T-cell (primary cell): ENCODE results near the gene INPP5E. TPM values are rescaled to one million over a fixed set of nuclear protein-coding genes. Genes with fewer than 3 reads are reported as not detected.
A peak's percentile ranks its signal among the peaks of the same experiment; 100 is the strongest.

ENCODE experiments used
- ATAC-seq, 4 experiments: fragments of 200-7000 bp in 3 of 4; fragments of 150-1000 bp in 1 of 4; cut with Tn5 transposase; replicated peaks in 1 of 4; 1 replicate in 3 of 4; 2 replicates in 1 of 4; pipeline ENCODE4 v1.10.0; 2021; ENCODE audit warnings: moderate library complexity in 3 of 4, mild to moderate bottlenecking in 2 of 4, moderate number of reproducible peaks in 1 of 4
- CTCF ChIA-PET, 2 donors: fragments of 300-600 bp; sonication (Branson Sonifier 250); formaldehyde crosslinking; loops; one replicate each; lab custom pipeline; 2022; ENCODE audit warnings: antibody characterized with exemption in 2 of 2; lab: Charles Lee
- POLR2A ChIA-PET, 2 donors: fragments of 300-600 bp; sonication (Branson Sonifier 250); formaldehyde crosslinking; loops; one replicate each; lab custom pipeline; 2022; ENCODE audit warnings: antibody characterized with exemption in 2 of 2; lab: Charles Lee
- DNase-seq, 35 experiments: peaks; one replicate each; pipeline versions ENCODE4 v3.0.0 to v3.0.0-alpha.2; 2013 to 2023
- H3K27ac ChIP-seq: one replicate; pipeline ENCODE4 v1.5.1; 2013; ENCODE audit warnings: low read length
- H3K27me3 ChIP-seq, 2 experiments: replicated peaks in 1 of 2; 1 replicate in 1 of 2; 2 replicates in 1 of 2; pipeline versions ENCODE4 v1.6.1 to v1.7.0; 2013; ENCODE audit warnings: low read length in 1 of 2, mixed read lengths in 1 of 2; ENCODE audit not compliant: control insufficient read depth in 2 of 2, insufficient read depth in 2 of 2; ENCODE audit errors: extremely low read depth in 1 of 2
- H3K36me3 ChIP-seq, 2 donors: 1 replicate in 1 of 2; 2 replicates in 1 of 2; pipeline versions ENCODE4 v1.6.1 to v1.7.0; 2013; ENCODE audit warnings: low read length in 1 of 2; ENCODE audit not compliant: control insufficient read depth in 2 of 2, insufficient read depth in 1 of 2; ENCODE audit errors: extremely low read depth in 1 of 2
- H3K4me1 ChIP-seq, 2 experiments: 1 replicate in 1 of 2; 2 replicates in 1 of 2; pipeline versions ENCODE4 v1.6.1 to v1.7.0; 2013; ENCODE audit warnings: low read length in 2 of 2, mixed read lengths in 1 of 2; ENCODE audit not compliant: insufficient read depth in 2 of 2, control insufficient read depth in 1 of 2; ENCODE audit errors: extremely low read depth in 1 of 2
- H3K4me3 ChIP-seq, 2 donors: 1 replicate in 1 of 2; 2 replicates in 1 of 2; pipeline versions ENCODE4 v1.5.1 to v1.7.0; 2013; ENCODE audit warnings: mild to moderate bottlenecking in 2 of 2, low read length in 1 of 2, moderate library complexity in 1 of 2; ENCODE audit not compliant: control insufficient read depth in 1 of 2; ENCODE audit errors: extremely low read depth in 1 of 2
- H3K9me3 ChIP-seq: 2 replicates; pipeline ENCODE4 v1.7.0; 2013
- H3K27ac Mint-ChIP-seq, 2 donors: one replicate each; pipeline ENCODE4 v1.8.0; 2020 to 2021; ENCODE audit warnings: mild to moderate bottlenecking in 2 of 2, mixed read lengths in 2 of 2
- H3K27me3 Mint-ChIP-seq, 2 donors: one replicate each; pipeline ENCODE4 v1.8.0; 2021 to 2022; ENCODE audit warnings: mixed read lengths in 2 of 2
- H3K36me3 Mint-ChIP-seq: one replicate; pipeline ENCODE4 v1.8.0; 2021; ENCODE audit warnings: mixed read lengths
- H3K4me1 Mint-ChIP-seq, 3 donors: one replicate each; pipeline ENCODE4 v1.8.0; 2020 to 2022; ENCODE audit warnings: mixed read lengths in 3 of 3, mild to moderate bottlenecking in 1 of 3
- H3K4me3 Mint-ChIP-seq, 3 donors: one replicate each; pipeline ENCODE4 v1.8.0; 2020 to 2022; ENCODE audit warnings: mild to moderate bottlenecking in 3 of 3, mixed read lengths in 3 of 3, moderate library complexity in 3 of 3
- H3K9me3 Mint-ChIP-seq, 3 donors: one replicate each; pipeline ENCODE4 v1.8.0; 2020 to 2022; ENCODE audit warnings: mixed read lengths in 3 of 3
- WGBS: methylation state at CpG from one replicate; pipeline ENCODE4 v1.1.5; 2013; ENCODE audit warnings: missing lambda C conversion rate; ENCODE audit not compliant: insufficient coverage; 5-methylcytosine and 5-hydroxymethylcytosine counted together
- total RNA-seq, 35 experiments: library from RNA in 6 of 35; stranded (reverse) in 6 of 35; fragments of 120-200 nt in 1 of 35; gene quantifications; one replicate each; pipeline versions ENCODE4 v1.2.1 to v1.2.4 and lab custom pipeline; 2013 to 2026

INPP5E gene
- total RNA-seq, 5 donors from 2014 or later (not counting 1 experiment from before 2014, with no cell fraction given), result 16.5 to 35.5 (median 31.8) TPM

DNA sequence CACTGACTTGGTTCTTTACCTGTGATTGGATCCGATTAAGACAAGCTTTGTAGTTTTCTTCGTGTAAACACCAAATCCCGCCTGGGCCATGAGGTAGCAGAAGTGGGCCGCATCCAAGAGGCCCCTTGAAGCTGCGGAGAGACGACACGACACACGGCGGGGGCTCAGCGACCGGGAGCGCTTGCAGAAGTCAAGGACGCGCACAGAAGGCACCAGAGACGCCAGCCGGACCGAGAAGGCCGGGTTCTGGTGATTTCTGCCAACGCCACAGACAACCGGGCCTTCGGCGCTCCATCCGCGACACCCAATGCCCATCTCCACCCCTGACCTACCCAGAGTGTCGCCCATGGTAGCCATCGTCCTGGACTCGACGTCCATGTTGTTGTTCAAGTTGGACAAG, 19.8 kb upstream of the INPP5E start:
- Mint-ChIP-seq H3K27me3 (no peaks in the 10 kb centered on the region), H3K36me3 (peaks cover 38% of the 10 kb centered on the region), H3K4me3 (no peak overlapping the region), H3K27ac (no peak overlapping the region), H3K4me1 (no peaks in the 10 kb centered on the region), H3K9me3 (no peaks in the 10 kb centered on the region)
- H3K4me3 ChIP-seq, result no peak overlapping the region
- no peak overlapping the region for H3K27ac ChIP-seq
- CTCF ChIA-PET, result no interaction called here
- WGBS, result 97% methylated on average over 26 of the region's 28 CpGs
- DNase-seq (no peak), ATAC-seq (no peak)
- peaks cover 28 to 93% of the 10 kb centered on the region in 2 donors for H3K36me3 ChIP-seq
- POLR2A ChIA-PET, result no interaction called here
- H3K27me3 ChIP-seq, result no peaks in the 10 kb centered on the region
- no peaks in the 10 kb centered on the region for H3K9me3 ChIP-seq
- H3K4me1 ChIP-seq, result no peaks in the 10 kb centered on the region

DNA sequence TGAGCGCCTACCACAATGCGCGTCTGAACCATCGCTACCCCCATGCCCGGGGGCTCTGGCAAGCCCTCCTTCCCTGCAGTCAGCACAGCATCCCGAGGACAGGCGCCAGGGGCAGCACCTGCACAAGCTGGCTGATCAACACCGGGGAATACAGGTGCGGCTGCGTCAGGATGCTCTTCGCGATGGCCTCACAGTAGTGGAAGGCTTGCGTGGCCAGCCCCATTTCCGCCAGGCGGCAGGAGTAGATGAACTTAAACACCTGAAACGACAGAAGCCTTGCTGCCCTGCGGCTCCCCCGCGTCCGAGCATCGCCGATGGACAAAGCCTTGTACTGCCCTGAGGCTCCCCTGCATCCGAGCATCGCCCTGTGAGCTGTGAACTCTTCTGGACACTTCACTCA, 17.7 kb upstream of the INPP5E start:
- ChIA-PET POLR2A (interaction anchor here in 1 of 2 donors (0.6 kb wide), 2 partner anchors 23 to 554 kb away, joined by 7 to 11 read pairs; no protein-coding TSS in a partner anchor), CTCF (interaction anchor here in 1 of 2 donors (0.7 kb wide), 1 partner anchor 19 kb away, joined by 9 read pairs; no protein-coding TSS in a partner anchor)
- Mint-ChIP-seq H3K4me3 (no peak overlapping the region), H3K4me1 (peaks cover 0 to 5% (median 0%) of the 10 kb centered on the region in 3 donors), H3K27ac (no peak overlapping the region), H3K9me3 (no peaks in the 10 kb centered on the region), H3K27me3 (no peaks in the 10 kb centered on the region), H3K36me3 (peaks cover 41% of the 10 kb centered on the region)
- no peak for DNase-seq
- ATAC-seq, result no peak
- 98% methylated on average over 24 of the region's 24 CpGs for WGBS
- H3K36me3 ChIP-seq, result peaks cover 34 to 87% of the 10 kb centered on the region in 2 donors
- no peak overlapping the region for H3K4me3 ChIP-seq
- H3K27me3 ChIP-seq, result no peaks in the 10 kb centered on the region
- H3K27ac ChIP-seq, result no peak overlapping the region
- H3K9me3 ChIP-seq, result no peaks in the 10 kb centered on the region
- no peaks in the 10 kb centered on the region for H3K4me1 ChIP-seq

DNA sequence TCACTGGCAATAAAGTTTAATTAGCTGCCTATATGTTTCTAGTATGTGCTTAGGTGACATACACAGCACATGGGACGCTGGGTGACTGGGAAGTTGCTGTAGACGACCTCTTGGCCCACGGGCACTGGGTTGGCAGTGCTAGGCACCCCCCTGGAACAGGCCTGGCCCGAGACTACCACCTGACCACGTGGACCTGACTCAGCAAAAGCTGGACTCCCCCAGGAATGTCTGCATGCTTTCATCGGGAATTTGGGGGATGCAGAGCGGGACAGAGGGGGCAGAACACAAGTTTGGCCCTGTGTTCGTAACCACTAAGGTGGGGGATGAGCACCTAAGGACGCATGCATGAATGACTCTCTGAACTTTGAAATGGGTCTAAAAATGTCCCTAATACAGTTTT, 16.6 kb upstream of the INPP5E start:
- ATAC-seq (no peak), DNase-seq (no peak)
- H3K9me3 Mint-ChIP-seq, result no peaks in the 10 kb centered on the region
- H3K27ac Mint-ChIP-seq, result no peak overlapping the region
- no peaks in the 10 kb centered on the region for H3K9me3 ChIP-seq
- peaks cover 28 to 85% of the 10 kb centered on the region in 2 donors for H3K36me3 ChIP-seq
- no peaks in the 10 kb centered on the region for H3K27me3 Mint-ChIP-seq
- no peak overlapping the region for H3K27ac ChIP-seq
- peaks cover 40% of the 10 kb centered on the region for H3K36me3 Mint-ChIP-seq
- POLR2A ChIA-PET, result interaction anchor here in 1 of 2 donors (0.6 kb wide), 1 partner anchor 48 kb away, joined by 3 read pairs; no protein-coding TSS in a partner anchor
- H3K4me1 ChIP-seq, result no peaks in the 10 kb centered on the region
- no peaks in the 10 kb centered on the region for H3K27me3 ChIP-seq
- H3K4me3 Mint-ChIP-seq, result no peak overlapping the region
- peaks cover 0 to 5% (median 0%) of the 10 kb centered on the region in 3 donors for H3K4me1 Mint-ChIP-seq
- CTCF ChIA-PET, result no interaction called here
- H3K4me3 ChIP-seq, result no peak overlapping the region
- 93% methylated on average over 7 of the region's 9 CpGs for WGBS

DNA sequence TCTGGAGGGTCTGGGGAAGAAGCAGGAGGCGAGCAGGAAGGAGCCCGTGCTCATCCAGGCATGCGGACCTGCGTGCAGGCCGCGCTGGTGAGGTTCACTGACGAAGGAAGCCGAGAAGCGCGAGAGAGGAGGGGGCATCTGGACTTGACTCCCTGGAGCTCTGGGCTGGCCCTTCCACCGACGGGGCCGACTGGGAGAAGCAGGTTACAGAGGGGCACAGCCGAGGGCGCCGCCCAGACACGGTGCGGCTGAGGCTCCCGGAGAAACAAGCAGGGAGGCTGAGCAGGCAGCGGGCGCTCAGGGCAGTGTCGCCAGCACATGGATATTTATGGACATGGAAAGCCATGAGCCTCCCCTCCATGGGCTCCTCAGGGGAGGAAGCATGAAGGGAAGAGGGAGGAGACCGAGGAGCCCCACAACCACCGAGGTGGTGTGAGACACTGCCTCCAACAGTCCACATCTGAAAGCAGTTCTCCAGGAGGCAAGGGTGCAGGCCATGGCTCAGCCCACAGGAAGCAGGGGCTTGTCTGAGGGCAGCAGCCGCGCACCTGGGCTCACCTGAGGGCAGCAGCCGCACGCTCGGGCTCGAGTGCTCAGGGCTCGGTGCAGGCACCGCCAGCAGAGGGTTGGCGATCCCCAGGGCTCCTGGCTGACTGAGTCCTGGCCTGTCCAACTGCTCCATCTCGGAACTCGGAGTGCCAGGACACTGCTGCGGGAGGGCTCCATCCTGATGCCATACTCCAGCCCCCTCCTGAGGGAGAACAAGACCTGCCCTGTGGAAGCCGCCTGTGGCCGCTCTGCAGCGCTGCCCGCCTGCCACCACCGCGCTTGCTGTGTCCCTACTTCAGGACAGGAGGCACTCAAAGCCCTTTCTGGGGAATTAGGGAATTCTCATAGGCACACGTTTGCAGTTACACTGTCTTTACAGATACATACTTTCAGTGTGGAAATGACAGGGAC, 15.7 kb upstream of the INPP5E start:
- WGBS, result 97% methylated on average over 37 of the region's 43 CpGs
- Mint-ChIP-seq H3K4me1 (peaks cover 0 to 5% (median 0%) of the 10 kb centered on the region in 3 donors), H3K27me3 (no peaks in the 10 kb centered on the region), H3K36me3 (peaks cover 46% of the 10 kb centered on the region), H3K4me3 (no peak overlapping the region), H3K9me3 (no peaks in the 10 kb centered on the region), H3K27ac (no peak overlapping the region)
- Histone ChIP-seq H3K4me1 (no peaks in the 10 kb centered on the region), H3K27ac (no peak overlapping the region), H3K36me3 (peaks cover 26 to 84% of the 10 kb centered on the region in 2 donors), H3K9me3 (no peaks in the 10 kb centered on the region), H3K27me3 (no peaks in the 10 kb centered on the region), H3K4me3 (no peak overlapping the region)
- ATAC-seq, result peak in 2 of 4 experiments; percentile 12 to 19
- no peak for DNase-seq
- POLR2A ChIA-PET, result no interaction called here
- CTCF ChIA-PET, result no interaction called here

DNA sequence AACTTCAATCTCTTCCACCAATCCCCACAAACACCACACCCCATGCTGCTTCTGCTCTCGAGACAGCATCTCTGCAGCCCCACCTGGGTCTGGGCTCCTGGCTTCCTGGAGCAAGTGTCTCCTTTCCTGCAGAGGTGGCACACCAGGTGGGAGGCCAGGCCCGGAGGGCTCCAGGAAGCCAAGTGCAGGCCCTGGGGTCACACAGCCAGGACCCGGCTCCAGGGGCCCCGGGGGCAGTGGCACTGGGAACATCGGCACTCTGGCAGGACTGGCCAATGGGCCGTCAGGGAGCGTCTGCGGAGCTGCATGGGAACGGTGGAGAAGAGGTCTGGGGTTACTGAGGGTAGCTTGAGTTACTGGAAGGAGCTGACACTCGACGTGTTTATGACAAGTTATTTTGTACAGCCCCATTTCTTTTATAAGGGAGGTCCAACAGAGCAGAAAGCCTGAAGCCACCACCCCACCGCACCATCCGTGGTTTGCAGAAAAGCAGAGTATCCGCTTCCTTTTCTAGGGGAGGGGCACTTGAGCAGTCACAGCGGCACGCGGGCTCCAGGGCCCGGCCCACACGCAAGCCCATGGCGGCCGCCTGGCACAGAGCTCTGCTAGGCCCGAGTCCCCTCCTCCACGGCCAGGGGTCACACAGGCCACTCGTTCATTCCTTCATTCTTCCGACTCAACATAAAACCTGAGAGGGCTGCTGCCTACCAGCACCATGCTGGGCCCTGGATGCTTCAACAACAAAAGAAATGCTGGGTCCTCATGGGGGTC, 14.6 kb upstream of the INPP5E start:
- Histone ChIP-seq H3K4me1 (no peaks in the 10 kb centered on the region), H3K4me3 (no peak overlapping the region), H3K9me3 (no peaks in the 10 kb centered on the region), H3K36me3 (peaks cover 19 to 86% of the 10 kb centered on the region in 2 donors), H3K27me3 (no peaks in the 10 kb centered on the region), H3K27ac (no peak overlapping the region)
- ChIA-PET POLR2A (interaction anchor here in 1 of 2 donors (0.6 kb wide), 1 partner anchor 182 kb away, joined by 7 read pairs; no protein-coding TSS in a partner anchor), CTCF (no interaction called here)
- Mint-ChIP-seq H3K9me3 (no peaks in the 10 kb centered on the region), H3K36me3 (peaks cover 44% of the 10 kb centered on the region), H3K4me1 (peaks cover 0 to 5% (median 0%) of the 10 kb centered on the region in 3 donors), H3K27me3 (no peaks in the 10 kb centered on the region), H3K27ac (no peak overlapping the region), H3K4me3 (no peak overlapping the region)
- whole genome bisulfite sequencing, result 96% methylated on average over 23 of the region's 25 CpGs
- DNase-seq, result no peak
- no peak for ATAC-seq

DNA sequence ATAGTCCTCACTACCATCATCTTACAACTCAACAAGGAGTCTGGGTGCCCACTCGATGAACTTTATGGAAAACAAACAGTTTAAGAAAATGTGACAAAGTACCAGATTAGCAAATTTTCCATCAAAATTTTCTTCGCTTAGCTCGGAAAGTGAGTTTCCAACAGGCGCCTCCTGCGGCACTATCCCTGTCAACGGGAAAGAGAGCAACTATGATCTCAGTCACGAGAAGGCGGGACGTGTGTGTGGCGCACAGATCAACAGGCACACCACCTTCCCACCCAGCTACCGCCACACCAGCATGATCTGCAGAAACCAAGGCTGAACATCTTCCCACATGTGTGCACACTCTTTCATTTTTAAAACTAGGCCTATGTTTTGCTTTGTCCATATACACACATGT, 13.7 kb upstream of the INPP5E start:
- H3K36me3 ChIP-seq, result peaks cover 24 to 78% of the 10 kb centered on the region in 2 donors
- ChIA-PET CTCF (no interaction called here), POLR2A (no interaction called here)
- WGBS, result 98% methylated on average over 11 of the region's 11 CpGs
- Mint-ChIP-seq H3K27ac (no peak overlapping the region), H3K4me3 (no peak overlapping the region), H3K4me1 (peaks cover 0 to 5% (median 0%) of the 10 kb centered on the region in 3 donors), H3K27me3 (no peaks in the 10 kb centered on the region), H3K36me3 (peaks cover 37% of the 10 kb centered on the region), H3K9me3 (no peaks in the 10 kb centered on the region)
- ATAC-seq, result no peak
- no peaks in the 10 kb centered on the region for H3K9me3 ChIP-seq
- no peaks in the 10 kb centered on the region for H3K27me3 ChIP-seq
- H3K4me1 ChIP-seq, result no peaks in the 10 kb centered on the region
- no peak overlapping the region for H3K4me3 ChIP-seq
- DNase-seq, result no peak
- no peak overlapping the region for H3K27ac ChIP-seq
